ENCODE data around the gene RTEL1. TPM values are rescaled to one million over a fixed set of nuclear protein-coding genes. Genes with fewer than 3 reads are reported as not detected.

RTEL1 gene
- polyA plus RNA-seq, 1 of the 3 experiments (the other 2 are of a cell fraction), result 9.9 TPM

- TF ChIP-seq PBX3 (IDR thresholded peaks at IDR 0.05), result no peak
- no peak for TF ChIP-seq TEAD4 (IDR thresholded peaks at IDR 0.05; ENCODE audit: borderline replicate concordance, insufficient read depth)
- no peak for TF ChIP-seq REST (IDR thresholded peaks at IDR 0.05; ENCODE audit: low read depth, low read length)
- no peak for TF ChIP-seq FOXJ3 (CRISPR knock-in tag; IDR thresholded peaks at IDR 0.05)
- TF ChIP-seq FOXM1 (IDR thresholded peaks at IDR 0.05; ENCODE audit: low read depth), result no peak
- no peak for TF ChIP-seq RCOR1 (IDR thresholded peaks at IDR 0.05; ENCODE audit: low read length)
- no peak for TF ChIP-seq NRF1 (IDR thresholded peaks at IDR 0.05; ENCODE audit: low read depth, low read length)
- TF ChIP-seq MXI1 (IDR thresholded peaks at IDR 0.05; ENCODE audit: low read depth, low read length), result no peak
- TF ChIP-seq SIN3A (IDR thresholded peaks at IDR 0.05; ENCODE audit: borderline replicate concordance, low read depth, low read length), result no peak
- no peak for TF ChIP-seq RAD21 (IDR thresholded peaks at IDR 0.05; ENCODE audit: low read length)
- Histone ChIP-seq H3K27ac (ENCODE audit: low read depth in 2 of 2, low read length in 1 of 2) (no peak overlapping the region), H3K9me2 (no peaks in the 10 kb centered on the region), H3K79me2 (ENCODE audit: insufficient read depth) (peaks cover 9% of the 10 kb centered on the region; the same call in 1 of the 2 replicates), H3K4me1 (ENCODE audit: control insufficient read depth in 1 of 2, insufficient read depth in 2 of 2, low read depth in 1 of 2, low read length in 1 of 2) (no peaks in the 10 kb centered on the region), H3K9me3 (no peaks in the 10 kb centered on the region), H3K4me3 (ENCODE audit: low read depth in 2 of 2, low read length in 1 of 2) (no peak overlapping the region), H3F3A (replicated peaks; ENCODE audit: insufficient read depth) (no peaks in the 10 kb centered on the region), H3K27me3 (ENCODE audit: insufficient read depth) (no peaks in the 10 kb centered on the region), H4K20me1 (ENCODE audit: insufficient read depth) (no peaks in the 10 kb centered on the region), H2AFZ (ENCODE audit: low read depth) (no peak overlapping the region), H3K36me3 (replicated peaks in 1 of 2; ENCODE audit: control insufficient read depth in 1 of 2, insufficient read depth in 2 of 2, low read length in 1 of 2) (peaks cover 0 to 61% of the 10 kb centered on the region in 2 experiments), H3K9ac (no peak overlapping the region), H3K4me2 (no peak overlapping the region)
- POLR2A ChIA-PET, result no interaction called here
- DNase-seq, result no peak
- 96% methylated on average over 11 of the region's 14 CpGs for WGBS (ENCODE audit: low lambda C conversion rate)
- CTCF ChIA-PET, result no interaction called here
Measured at GRCh38 chr20:63665708-63666107, 7.6 kb downstream of the RTEL1 start.

- ChIA-PET POLR2A (no interaction called here), CTCF (no interaction called here)
- Histone ChIP-seq H3K79me2 (ENCODE audit: insufficient read depth) (0 out of 2 replicates have a peak, but pooled peaks cover 4% of the 10 kb centered on the region), H3K9me3 (no peaks in the 10 kb centered on the region), H4K20me1 (ENCODE audit: insufficient read depth) (no peaks in the 10 kb centered on the region), H3K36me3 (replicated peaks in 1 of 2; ENCODE audit: control insufficient read depth in 1 of 2, insufficient read depth in 2 of 2, low read length in 1 of 2) (peaks cover 0 to 42% of the 10 kb centered on the region in 2 experiments), H2AFZ (ENCODE audit: low read depth) (no peak overlapping the region), H3K27me3 (ENCODE audit: insufficient read depth) (no peaks in the 10 kb centered on the region), H3K9ac (no peak overlapping the region), H3K9me2 (no peaks in the 10 kb centered on the region), H3K4me1 (ENCODE audit: control insufficient read depth in 1 of 2, insufficient read depth in 2 of 2, low read depth in 1 of 2, low read length in 1 of 2) (no peaks in the 10 kb centered on the region), H3K4me2 (no peak overlapping the region), H3K4me3 (ENCODE audit: low read depth in 2 of 2, low read length in 1 of 2) (no peak overlapping the region), H3K27ac (ENCODE audit: low read depth in 2 of 2, low read length in 1 of 2) (no peak overlapping the region), H3F3A (replicated peaks; ENCODE audit: insufficient read depth) (no peaks in the 10 kb centered on the region)
- WGBS (ENCODE audit: low lambda C conversion rate), result 95% methylated on average over 16 of the region's 16 CpGs
- DNase-seq, result no peak
- TF ChIP-seq EP300 (IDR thresholded peaks at IDR 0.05; ENCODE audit: borderline replicate concordance in 1 of 2, low read depth in 1 of 2, low read length in 1 of 2) (no peak), TCF12 (IDR thresholded peaks at IDR 0.05) (no peak), SMC3 (IDR thresholded peaks at IDR 0.05; ENCODE audit: low read depth, low read length) (no peak), FOSL2 (IDR thresholded peaks at IDR 0.05; ENCODE audit: borderline replicate concordance, low read depth) (no peak), REST (IDR thresholded peaks at IDR 0.05; ENCODE audit: low read depth, low read length) (no peak), RXRA (IDR thresholded peaks at IDR 0.05; ENCODE audit: borderline replicate concordance, low read depth) (no peak), IRF3 (IDR thresholded peaks at IDR 0.05; ENCODE audit: low read depth, low read length) (no peak), MXI1 (IDR thresholded peaks at IDR 0.05; ENCODE audit: low read depth, low read length) (no peak), NFIC (IDR thresholded peaks at IDR 0.05; ENCODE audit: borderline replicate concordance) (no peak), SIN3A (IDR thresholded peaks at IDR 0.05; ENCODE audit: borderline replicate concordance, low read depth, low read length) (no peak), ELF1 (IDR thresholded peaks at IDR 0.05) (no peak)
Measured at GRCh38 chr20:63667858-63668257, 9.7 kb downstream of the RTEL1 start.

Measured in SK-N-SH (cell line).